ENCODE measurements around the gene ASXL1.

DNA sequence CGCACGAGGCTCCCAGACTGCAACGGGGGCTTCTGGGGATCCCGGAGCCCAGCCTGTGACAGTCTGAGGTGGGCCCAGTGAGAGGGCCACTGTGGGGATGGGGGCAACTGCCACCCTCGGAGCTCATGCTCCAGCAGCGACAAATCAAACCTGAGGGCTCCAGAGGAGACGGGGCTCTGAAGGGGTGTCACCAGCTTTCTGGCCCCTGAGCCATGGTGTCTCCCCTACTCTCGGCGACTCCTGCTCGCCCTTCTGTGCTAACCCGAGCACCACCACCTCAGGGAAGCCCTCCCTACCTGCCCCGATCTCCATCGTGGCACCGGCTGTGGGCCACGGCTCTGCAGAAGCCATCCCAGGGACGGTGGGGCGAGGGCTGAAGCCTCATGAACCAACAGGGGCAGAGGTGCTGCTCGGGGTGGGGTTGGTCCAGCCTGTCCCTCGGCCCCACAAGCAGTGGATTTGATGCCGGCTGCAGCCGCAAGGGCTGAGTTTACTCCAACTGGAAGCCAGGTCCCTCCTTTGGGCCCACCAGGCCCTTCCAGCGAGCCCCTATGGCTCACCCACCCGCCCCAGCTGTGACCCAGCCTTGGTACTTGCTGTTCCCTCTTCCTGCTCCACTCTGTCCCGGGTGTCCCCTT is 102.7 kb downstream of the ASXL1 start:
- TF ChIP-seq, protein P1, sequence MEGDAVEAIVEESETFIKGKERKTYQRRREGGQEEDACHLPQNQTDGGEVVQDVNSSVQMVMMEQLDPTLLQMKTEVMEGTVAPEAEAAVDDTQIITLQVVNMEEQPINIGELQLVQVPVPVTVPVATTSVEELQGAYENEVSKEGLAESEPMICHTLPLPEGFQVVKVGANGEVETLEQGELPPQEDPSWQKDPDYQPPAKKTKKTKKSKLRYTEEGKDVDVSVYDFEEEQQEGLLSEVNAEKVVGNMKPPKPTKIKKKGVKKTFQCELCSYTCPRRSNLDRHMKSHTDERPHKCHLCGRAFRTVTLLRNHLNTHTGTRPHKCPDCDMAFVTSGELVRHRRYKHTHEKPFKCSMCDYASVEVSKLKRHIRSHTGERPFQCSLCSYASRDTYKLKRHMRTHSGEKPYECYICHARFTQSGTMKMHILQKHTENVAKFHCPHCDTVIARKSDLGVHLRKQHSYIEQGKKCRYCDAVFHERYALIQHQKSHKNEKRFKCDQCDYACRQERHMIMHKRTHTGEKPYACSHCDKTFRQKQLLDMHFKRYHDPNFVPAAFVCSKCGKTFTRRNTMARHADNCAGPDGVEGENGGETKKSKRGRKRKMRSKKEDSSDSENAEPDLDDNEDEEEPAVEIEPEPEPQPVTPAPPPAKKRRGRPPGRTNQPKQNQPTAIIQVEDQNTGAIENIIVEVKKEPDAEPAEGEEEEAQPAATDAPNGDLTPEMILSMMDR (IDR thresholded peaks at IDR 0.05) = no peak
- no peak for TF ChIP-seq EZH2 (IDR thresholded peaks at IDR 0.05; ENCODE audit: borderline replicate concordance, insufficient read depth, low read depth, low read length, poor library complexity, severe bottlenecking)
